ENCODE measurements around the gene FBXL15.

- TF ChIP-seq CTCF (conservative IDR thresholded peaks at IDR 0.05; ENCODE audit: low read depth in 2 of 2), result no peak
- TF ChIP-seq ZNF114 (CRISPR knock-in tag; IDR thresholded peaks at IDR 0.05), result no peak
- no peak for TF ChIP-seq ETS1 (IDR thresholded peaks at IDR 0.05)
- no peak for TF ChIP-seq JUNB (IDR thresholded peaks at IDR 0.05; ENCODE audit: unreplicated experiment)
- TF ChIP-seq CREB1 (CRISPR knock-in tag; IDR thresholded peaks at IDR 0.05; ENCODE audit: low read depth), result no peak
- TF ChIP-seq REST (IDR thresholded peaks at IDR 0.05; ENCODE audit: unreplicated experiment), result no peak
- TF ChIP-seq EZH2 (IDR thresholded peaks at IDR 0.05; ENCODE audit: low read depth, unreplicated experiment), result no peak
- no peak for TF ChIP-seq EZH2phosphoT487 (IDR thresholded peaks at IDR 0.05; ENCODE audit: unreplicated experiment)
- TF ChIP-seq POLR2AphosphoS5 (IDR thresholded peaks at IDR 0.05; ENCODE audit: low read depth), result no peak
- TF ChIP-seq ZNF331 (CRISPR knock-in tag; IDR thresholded peaks at IDR 0.05; ENCODE audit: low read depth), result no peak
Measured at GRCh38 chr10:102376901-102377300, 43.7 kb upstream of the FBXL15 start.
